Esophagus squamous epithelium (tissue), 5 donors: ENCODE data around the gene ABHD2. TPM values are rescaled to one million over a fixed set of nuclear protein-coding genes. Genes with fewer than 3 reads are reported as not detected.
A peak's percentile ranks its signal among the peaks of the same experiment; 100 is the strongest.

Experiments used
- DNase-seq: peaks from one replicate; lab custom pipeline; 2025; lab: John Stamatoyannopoulos, UW
- H3K27ac ChIP-seq, 4 donors: fragments of 200-600 bp; sonication (generic); one replicate each; pipeline ENCODE4 v1.5.1; 2016 to 2019; ENCODE audit warnings: mild to moderate bottlenecking in 1 of 4
- H3K27me3 ChIP-seq, 4 donors: fragments of 200-600 bp; sonication (generic); 1 replicate in 3 of 4; 2 replicates in 1 of 4; pipeline versions ENCODE4 v1.5.1 to v1.6.0; 2017 to 2021; ENCODE audit warnings: antibody characterized with exemption in 1 of 4
- H3K36me3 ChIP-seq, 3 donors: fragments of 200-600 bp; sonication (generic); one replicate each; pipeline ENCODE4 v1.5.1; 2016 to 2019
- H3K4me1 ChIP-seq, 3 donors: fragments of 200-600 bp; sonication (generic); one replicate each; pipeline ENCODE4 v1.5.1; 2017 to 2019
- H3K4me3 ChIP-seq, 4 donors: fragments of 200-600 bp; sonication (generic); 1 replicate in 3 of 4; 2 replicates in 1 of 4; pipeline ENCODE4 v1.5.1; 2016 to 2019; ENCODE audit warnings: mild to moderate bottlenecking in 2 of 4, moderate library complexity in 1 of 4
- H3K9me3 ChIP-seq, 3 donors: fragments of 200-600 bp; sonication (generic); one replicate each; pipeline ENCODE4 v1.5.1; 2016 to 2019
- POLR2A ChIP-seq, 4 donors: fragments of 450-650 bp; IDR thresholded peaks; one replicate each; pipeline ENCODE4 v1.6.1; 2017; ENCODE audit warnings: antibody characterized with exemption in 4 of 4, mild to moderate bottlenecking in 4 of 4, moderate library complexity in 3 of 4
- WGBS, 2 donors: methylation state at CpG; one replicate each; pipeline ENCODE4 v1.1.5; 2018; 5-methylcytosine and 5-hydroxymethylcytosine counted together
- intact Hi-C: fragments of 100-400 bp; cut with DNase I; formaldehyde crosslinking; loops from one replicate; pipeline ENCODE4 v1.15.0; 2022
- total RNA-seq, 4 donors: library from RNA; depleted of rRNA; stranded (reverse); fragments of >200 nt; gene quantifications; one replicate each; pipeline ENCODE4 v1.1.0, GENCODE V29; 2016
- TF ChIP-seq, protein P1 (sequence below), 6 experiments: fragments of 450-650 bp in 4 of 6; fragments of 200-600 bp in 2 of 6; sonication (generic) in 2 of 6; IDR thresholded peaks; one replicate each; pipeline ENCODE4 v1.5.1; 2016 to 2019; ENCODE audit warnings: antibody characterized with exemption in 6 of 6, mild to moderate bottlenecking in 4 of 6, moderate library complexity in 4 of 6
- donor health status: DM: yes; HTN: yes; CAD: no.

Gene ABHD2
- total RNA-seq, 4 donors from 2014 or later: 31.0 to 49.3 (median 35.3) TPM

DNA sequence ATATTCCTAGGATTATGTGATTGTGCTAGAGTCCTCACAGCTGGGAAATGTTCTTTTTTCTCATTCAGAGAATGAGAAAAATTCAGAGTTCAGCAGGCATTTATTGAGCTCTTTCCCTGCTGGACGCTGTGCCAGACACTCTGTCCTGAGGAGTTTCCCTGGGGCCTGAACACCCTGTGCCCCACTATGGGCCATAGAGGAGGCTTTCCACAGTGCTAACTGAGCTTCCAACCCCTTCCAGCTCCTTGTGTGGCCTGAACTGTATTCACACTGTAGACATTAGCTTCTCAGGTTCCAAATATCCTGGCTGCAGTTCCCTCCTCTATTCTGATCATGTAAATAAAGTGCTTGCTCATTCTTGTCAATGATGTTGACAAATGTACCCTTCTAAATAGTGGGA lies 10.0 kb downstream of the ABHD2 start:
- TF ChIP-seq POLR2A (IDR thresholded peaks at IDR 0.05): no peak
- TF ChIP-seq, protein P1, sequence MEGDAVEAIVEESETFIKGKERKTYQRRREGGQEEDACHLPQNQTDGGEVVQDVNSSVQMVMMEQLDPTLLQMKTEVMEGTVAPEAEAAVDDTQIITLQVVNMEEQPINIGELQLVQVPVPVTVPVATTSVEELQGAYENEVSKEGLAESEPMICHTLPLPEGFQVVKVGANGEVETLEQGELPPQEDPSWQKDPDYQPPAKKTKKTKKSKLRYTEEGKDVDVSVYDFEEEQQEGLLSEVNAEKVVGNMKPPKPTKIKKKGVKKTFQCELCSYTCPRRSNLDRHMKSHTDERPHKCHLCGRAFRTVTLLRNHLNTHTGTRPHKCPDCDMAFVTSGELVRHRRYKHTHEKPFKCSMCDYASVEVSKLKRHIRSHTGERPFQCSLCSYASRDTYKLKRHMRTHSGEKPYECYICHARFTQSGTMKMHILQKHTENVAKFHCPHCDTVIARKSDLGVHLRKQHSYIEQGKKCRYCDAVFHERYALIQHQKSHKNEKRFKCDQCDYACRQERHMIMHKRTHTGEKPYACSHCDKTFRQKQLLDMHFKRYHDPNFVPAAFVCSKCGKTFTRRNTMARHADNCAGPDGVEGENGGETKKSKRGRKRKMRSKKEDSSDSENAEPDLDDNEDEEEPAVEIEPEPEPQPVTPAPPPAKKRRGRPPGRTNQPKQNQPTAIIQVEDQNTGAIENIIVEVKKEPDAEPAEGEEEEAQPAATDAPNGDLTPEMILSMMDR (IDR thresholded peaks at IDR 0.05): no peak
- intact Hi-C loops: no loop called here
- Histone ChIP-seq H3K9me3 (no peaks in the 10 kb centered on the region), H3K4me1 (peaks cover 3 to 87% (median 35%) of the 10 kb centered on the region in 3 donors), H3K4me3 (no peak overlapping the region), H3K27me3 (no peaks in the 10 kb centered on the region), H3K36me3 (peaks cover 0 to 6% (median 0%) of the 10 kb centered on the region in 3 donors), H3K27ac (peak overlapping the region; percentile 18 to 95 (median 56))
- no peak for DNase-seq
- WGBS, 2 donors: 56 to 75% methylated on average over 1 of the region's 1 CpG

DNA sequence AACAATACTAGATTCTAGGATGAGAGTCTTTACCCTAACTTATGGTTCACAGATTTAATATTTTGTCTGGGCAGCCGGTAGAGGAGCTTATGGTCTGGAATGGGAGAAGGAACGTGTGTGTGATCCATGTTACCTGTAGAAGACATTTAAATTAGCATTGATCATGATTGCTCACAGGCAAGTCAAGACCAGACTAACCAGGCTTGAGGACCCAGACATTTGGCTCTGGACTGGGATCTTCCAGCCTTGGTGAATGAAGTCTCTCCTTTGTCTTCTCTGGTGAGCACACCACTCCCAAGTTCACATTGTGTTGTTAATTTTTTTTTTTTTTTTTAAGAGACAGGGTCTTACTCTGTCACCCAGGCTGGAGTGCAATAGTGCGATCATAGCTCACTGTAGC lies 11.7 kb downstream of the ABHD2 start:
- peaks cover 0 to 91% (median 40%) of the 10 kb centered on the region in 3 donors for H3K4me1 ChIP-seq
- 57 to 79% methylated on average over 3 of the region's 3 CpGs for WGBS, 2 donors

DNA sequence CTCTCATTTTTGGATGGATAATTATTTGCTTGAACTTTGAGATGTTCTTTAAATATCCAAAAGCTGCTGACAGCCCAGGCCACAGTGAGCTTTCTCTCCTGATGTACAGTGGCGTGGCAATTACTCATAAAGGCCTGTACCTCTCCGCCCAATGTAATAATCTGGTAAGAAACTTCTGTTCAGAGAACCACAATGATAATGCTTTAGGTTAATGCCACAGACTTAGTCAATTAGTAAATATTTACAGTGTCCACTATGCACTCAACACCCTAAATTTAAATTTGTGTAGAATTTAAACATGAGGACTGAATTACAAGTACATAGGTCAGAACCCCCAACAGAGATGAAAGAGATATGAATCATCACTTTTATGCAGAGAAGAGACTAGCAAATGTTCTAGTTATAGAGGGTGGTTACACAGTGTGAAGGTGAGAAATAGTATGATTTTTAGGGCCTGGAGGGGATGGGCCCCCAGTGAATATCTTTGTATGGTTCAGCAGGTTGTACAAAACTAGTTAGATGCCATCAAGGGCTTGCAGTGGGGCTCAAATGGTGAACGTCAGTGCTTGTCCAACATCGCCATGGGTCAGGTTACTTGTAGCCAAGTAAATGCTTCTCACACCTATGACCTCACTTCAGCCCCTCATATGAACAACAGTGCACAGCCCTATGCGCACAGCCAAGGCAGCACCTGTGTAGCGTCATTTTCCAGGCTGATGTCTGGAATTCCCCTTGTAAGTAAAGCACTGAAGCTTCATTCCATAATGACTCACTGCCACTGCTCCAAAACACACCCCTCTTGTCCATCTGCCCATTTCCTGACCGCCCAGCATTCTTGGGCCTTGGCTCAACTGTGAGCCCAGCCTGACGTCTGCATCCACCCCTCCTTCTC lies 13.3 kb downstream of the ABHD2 start:
- Histone ChIP-seq H3K4me3 (no peak overlapping the region), H3K4me1 (peaks cover 0 to 100% (median 48%) of the 10 kb centered on the region in 3 donors), H3K27ac (peak overlapping the region; percentile 61 to 87 (median 80)), H3K27me3 (no peaks in the 10 kb centered on the region), H3K9me3 (no peaks in the 10 kb centered on the region), H3K36me3 (peaks cover 0 to 21% (median 0%) of the 10 kb centered on the region in 3 donors)
- DNase-seq: no peak
- TF ChIP-seq, protein P1 (IDR thresholded peaks at IDR 0.05): no peak
- TF ChIP-seq POLR2A (IDR thresholded peaks at IDR 0.05): no peak
- intact Hi-C loops: no loop called here
- WGBS, 2 donors: 32 to 39% methylated on average over 8 of the region's 8 CpGs

More for the DNA sequence above, 11.7 kb downstream of the ABHD2 start:
- Histone ChIP-seq H3K4me3 (no peak overlapping the region), H3K27me3 (no peaks in the 10 kb centered on the region), H3K27ac (peak overlapping the region in 3 of 4 donors; percentile 29 to 83 (median 78)), H3K36me3 (peaks cover 0 to 18% (median 0%) of the 10 kb centered on the region in 3 donors), H3K9me3 (no peaks in the 10 kb centered on the region)
- TF ChIP-seq POLR2A (IDR thresholded peaks at IDR 0.05): no peak
- TF ChIP-seq, protein P1 (IDR thresholded peaks at IDR 0.05): no peak
- DNase-seq: no peak
- intact Hi-C loops: no loop called here

- Histone ChIP-seq H3K27me3 (no peaks in the 10 kb centered on the region), H3K4me1 (peaks cover 9 to 100% (median 59%) of the 10 kb centered on the region in 3 donors), H3K36me3 (peaks cover 0 to 21% (median 0%) of the 10 kb centered on the region in 3 donors), H3K4me3 (no peak overlapping the region), H3K9me3 (no peaks in the 10 kb centered on the region), H3K27ac (peak overlapping the region; percentile 56 to 83 (median 80))
- WGBS, 2 donors: 85 to 97% methylated on average over 5 of the region's 5 CpGs
- TF ChIP-seq POLR2A (IDR thresholded peaks at IDR 0.05): no peak
- no peak for DNase-seq
- intact Hi-C loops: no loop called here
These were observed 15.4 kb downstream of the ABHD2 start for GRCh38 chr15:89103481-89104171.

DNA sequence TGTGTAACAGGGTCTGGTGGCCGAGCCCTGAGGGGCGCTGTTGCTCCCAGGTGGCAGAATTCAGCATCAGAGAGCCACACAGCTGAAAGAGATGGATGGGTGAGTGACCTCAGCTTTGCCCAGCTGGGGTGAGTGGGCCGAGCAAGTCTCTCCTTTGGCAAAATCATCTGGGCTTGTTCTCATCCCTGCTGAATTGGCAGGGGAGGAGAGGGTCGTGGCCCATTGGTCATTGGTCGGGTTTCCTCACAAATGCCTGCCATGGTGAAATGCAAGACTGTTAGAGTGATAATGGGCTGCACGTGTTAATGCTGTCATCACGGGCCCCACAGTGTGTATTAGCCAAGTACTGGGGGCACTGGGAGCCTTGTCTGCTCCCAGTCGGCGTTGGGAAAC lies 15.9 kb downstream of the ABHD2 start:
- DNase-seq: no peak
- 69 to 100% methylated on average over 3 to 7 of the region's 9 CpGs for WGBS, 2 donors
- intact Hi-C loops: no loop called here
- H3K27ac ChIP-seq: peak overlapping the region; percentile 56 to 83 (median 80)
- no peaks in the 10 kb centered on the region for H3K9me3 ChIP-seq
- peaks cover 9 to 100% (median 63%) of the 10 kb centered on the region in 3 donors for H3K4me1 ChIP-seq
- peaks cover 0 to 19% (median 0%) of the 10 kb centered on the region in 3 donors for H3K36me3 ChIP-seq
- no peak overlapping the region for H3K4me3 ChIP-seq
- TF ChIP-seq POLR2A (IDR thresholded peaks at IDR 0.05): no peak
- TF ChIP-seq, protein P1 (IDR thresholded peaks at IDR 0.05): no peak
- no peaks in the 10 kb centered on the region for H3K27me3 ChIP-seq
